HG02938 (cell line): ENCODE measurements around the gene STXBP5L.
"Not testable (repeated sequence)": the region's sequence is repeated elsewhere in the genome, so short reads cannot be mapped to it uniquely, and the experiment has no call there.

Experiments
- ATAC-seq: cut with Tn5 transposase; IDR thresholded peaks from one replicate; pipeline ENCODE4 v1.9.1; 2021; ENCODE audit warnings: mild to moderate bottlenecking, moderate library complexity; ENCODE audit not compliant: unreplicated experiment

The STXBP5L gene

DNA sequence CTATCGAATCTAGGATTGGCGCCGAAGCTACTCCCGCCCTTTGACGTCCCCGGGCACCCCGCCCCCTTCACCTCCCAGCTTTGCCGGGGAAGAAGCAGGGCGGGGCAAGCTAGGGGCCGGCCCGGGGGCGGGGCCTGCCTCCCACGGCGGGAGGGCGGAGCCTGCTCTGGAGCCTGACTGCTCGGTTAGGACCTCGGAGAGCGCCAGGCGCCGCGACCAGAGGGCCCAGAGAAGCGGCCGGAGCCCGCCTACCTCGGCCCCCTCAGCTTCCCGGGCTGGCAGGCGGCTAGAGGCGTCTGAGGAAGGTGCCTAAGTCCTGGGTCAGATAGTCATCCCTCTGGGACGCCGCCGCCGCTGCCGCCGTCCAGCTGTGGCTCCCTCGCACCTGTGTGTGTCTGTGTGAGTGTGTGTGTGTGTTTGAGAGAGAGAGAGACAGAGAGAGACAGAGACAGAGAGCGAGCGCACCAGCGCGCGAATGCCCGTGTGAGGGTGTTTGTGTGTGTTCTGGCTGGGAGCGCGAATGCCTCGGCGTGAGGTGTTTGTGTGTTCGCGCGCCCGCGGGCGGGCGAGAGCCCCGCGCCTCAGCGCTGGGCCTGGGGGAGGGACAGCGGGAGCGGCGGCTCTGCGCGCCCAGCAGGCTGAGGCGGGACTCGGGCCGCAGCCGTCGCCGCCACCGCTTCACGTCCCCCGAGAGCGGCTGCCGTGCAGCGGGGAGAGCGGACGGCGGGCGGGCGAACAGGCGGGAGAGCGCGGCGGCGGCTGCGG, at the start of gene STXBP5L:
Gene STXBP5L (plus strand): TSS at position 176 of the 765 bp plus-strand sequence. CDS start 1,374 bp downstream, outside the sequence.
- peak; percentile 93 for ATAC-seq

GRCh38 chr3:120858521-120858920, 49.5 kb upstream of the STXBP5L start:
- ATAC-seq = no peak

GRCh38 chr3:120864541-120864940, 43.5 kb upstream of the STXBP5L start:
- ATAC-seq = no peak

- ATAC-seq = no peak
Observed at GRCh38 chr3:120875507-120875906, 32.5 kb upstream of the STXBP5L start.

- ATAC-seq = no peak
Observed at GRCh38 chr3:120875989-120876388, 32.0 kb upstream of the STXBP5L start.

- ATAC-seq = no peak
Observed at GRCh38 chr3:120879411-120879810, 28.6 kb upstream of the STXBP5L start.

DNA sequence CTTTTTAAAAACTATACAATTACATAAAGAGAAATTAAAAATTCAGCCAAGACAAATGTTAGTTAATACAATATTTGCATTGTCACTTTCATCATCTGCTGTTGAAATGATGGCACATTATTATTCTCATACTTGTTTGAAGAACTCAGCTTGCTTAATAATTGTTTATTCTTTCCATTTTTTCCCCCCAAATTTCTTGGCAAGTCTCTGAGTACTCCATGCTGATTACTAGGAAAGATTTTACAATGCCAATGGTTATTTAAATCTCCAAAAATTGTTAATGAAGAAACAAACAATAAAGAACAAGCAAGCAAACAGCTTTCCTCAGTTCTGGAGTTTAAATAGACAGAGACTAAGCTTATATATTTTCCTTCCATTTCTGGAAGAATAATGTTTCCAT, 15.1 kb upstream of the STXBP5L start:
- no peak for ATAC-seq

- no peak for ATAC-seq
Observed at GRCh38 chr3:120894316-120895057, 13.5 kb upstream of the STXBP5L start.

GRCh38 chr3:120901716-120902115, 6.3 kb upstream of the STXBP5L start:
- ATAC-seq = not testable (repeated sequence)

GRCh38 chr3:120903221-120903620, 4.8 kb upstream of the STXBP5L start:
- no peak for ATAC-seq

GRCh38 chr3:120907659-120908029, 361 bp upstream of the STXBP5L start:
- peak; percentile 43 for ATAC-seq

- no peak for ATAC-seq
Observed at GRCh38 chr3:120908795-120909601, 993 bp downstream of the STXBP5L start.

- ATAC-seq = no peak
Observed at GRCh38 chr3:120909602-120909878, 1.5 kb downstream of the STXBP5L start.

- no peak for ATAC-seq
Observed at GRCh38 chr3:120926146-120926545, 18.1 kb downstream of the STXBP5L start.

DNA sequence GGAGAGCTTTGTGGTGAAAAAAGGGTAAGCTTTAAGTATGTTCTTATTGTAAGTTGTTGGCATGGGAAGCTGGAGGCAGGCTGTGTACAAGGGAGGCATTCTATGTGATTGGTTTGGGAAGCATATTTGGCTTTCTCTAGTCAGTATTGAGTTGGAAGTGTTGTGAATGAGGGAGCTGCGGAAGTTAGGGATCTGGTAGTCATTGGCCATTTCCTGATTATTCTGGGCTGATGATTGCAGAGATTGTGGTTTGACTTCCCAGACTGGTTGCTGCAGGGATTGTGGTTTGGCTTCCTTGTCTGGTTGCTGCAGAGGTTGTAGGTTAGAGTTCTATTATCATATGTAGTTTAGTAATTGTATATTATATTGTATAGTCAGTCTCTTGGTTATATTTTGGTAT, 21.0 kb downstream of the STXBP5L start:
- no peak for ATAC-seq

GRCh38 chr3:120931593-120931992, 23.6 kb downstream of the STXBP5L start:
- no peak for ATAC-seq

DNA sequence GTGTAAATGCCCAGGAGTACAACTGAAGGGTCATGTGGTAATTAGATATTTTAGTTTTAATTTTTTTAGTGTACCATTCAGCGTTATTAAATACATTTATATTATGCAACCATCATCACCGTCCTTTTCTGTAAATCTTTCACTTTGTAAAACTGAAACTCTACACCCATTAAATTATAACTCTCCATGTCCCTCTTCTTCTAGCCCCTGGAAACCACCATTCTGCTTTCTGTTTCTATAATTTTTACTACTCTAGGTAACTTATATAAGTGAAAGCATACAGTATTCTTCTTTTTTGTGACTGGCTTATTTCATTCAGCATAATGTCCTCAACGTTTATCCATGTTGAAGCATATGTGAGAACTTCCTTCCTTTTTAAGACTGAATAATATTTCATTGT, 48.1 kb downstream of the STXBP5L start:
- ATAC-seq = no peak

GRCh38 chr3:120982608-120983320, 74.8 kb downstream of the STXBP5L start:
- ATAC-seq = no peak

DNA sequence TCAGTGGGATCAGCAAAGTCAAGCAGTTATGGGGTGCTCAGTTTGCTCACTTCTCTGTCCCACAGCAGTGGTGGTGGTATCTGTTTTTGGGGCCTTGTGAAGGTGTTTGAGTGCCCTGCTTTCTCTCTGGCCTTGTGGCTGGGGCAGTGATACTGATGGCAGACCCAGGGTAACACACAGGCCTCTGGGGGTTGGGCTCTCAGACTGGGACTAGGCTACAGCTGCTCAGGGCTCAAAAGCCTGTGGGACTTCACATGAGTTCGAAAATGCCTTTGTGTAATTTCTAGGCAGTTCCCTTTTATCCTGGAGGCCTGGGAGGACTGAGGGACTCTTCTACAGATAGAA, 75.3 kb downstream of the STXBP5L start:
- ATAC-seq = no peak

- ATAC-seq = no peak
Observed at GRCh38 chr3:120983841-120984240, 75.8 kb downstream of the STXBP5L start.

- ATAC-seq = no peak
Observed at GRCh38 chr3:120985242-120985641, 77.2 kb downstream of the STXBP5L start.
